ENCODE results near the gene ANGPTL8.

- TF ChIP-seq CTCF (IDR thresholded peaks at IDR 0.05), result no peak
- TF ChIP-seq POLR2A (IDR thresholded peaks at IDR 0.05), result no peak
Observed at GRCh38 chr19:11223200-11223599, 16.2 kb upstream of the ANGPTL8 start.
